NK-92 (cell line): ENCODE measurements around the gene KIF13A.
"Not testable (repeated sequence)": the region's sequence is repeated elsewhere in the genome, so short reads cannot be mapped to it uniquely, and the experiment has no call there.

Source experiments
- DNase-seq: peaks from one replicate; lab custom pipeline; 2025; ENCODE audit not compliant: unreplicated experiment; lab: John Stamatoyannopoulos, UW

KIF13A gene

GRCh38 chr6:17904491-17905120 lies 82.8 kb downstream of the KIF13A start:
- DNase-seq, result no peak

DNA sequence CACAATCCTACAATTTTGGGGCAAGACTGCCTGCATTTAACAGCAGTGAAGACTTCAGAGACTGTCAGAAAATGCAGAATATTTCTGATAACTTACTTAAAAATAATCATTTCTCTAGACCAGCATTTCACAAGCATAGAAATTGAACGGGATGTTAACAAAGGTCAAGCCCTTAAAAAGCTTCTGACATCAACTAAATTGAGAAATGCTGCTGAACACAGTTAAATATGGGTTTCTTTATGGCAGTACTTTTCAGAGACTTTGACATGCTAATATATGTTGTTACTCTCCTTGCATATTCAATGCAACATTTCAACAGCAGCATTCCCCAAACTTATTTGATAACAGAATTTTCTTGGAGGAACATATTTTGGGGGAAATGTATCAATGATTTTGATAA lies 84.5 kb downstream of the KIF13A start:
- DNase-seq, result no peak

DNA sequence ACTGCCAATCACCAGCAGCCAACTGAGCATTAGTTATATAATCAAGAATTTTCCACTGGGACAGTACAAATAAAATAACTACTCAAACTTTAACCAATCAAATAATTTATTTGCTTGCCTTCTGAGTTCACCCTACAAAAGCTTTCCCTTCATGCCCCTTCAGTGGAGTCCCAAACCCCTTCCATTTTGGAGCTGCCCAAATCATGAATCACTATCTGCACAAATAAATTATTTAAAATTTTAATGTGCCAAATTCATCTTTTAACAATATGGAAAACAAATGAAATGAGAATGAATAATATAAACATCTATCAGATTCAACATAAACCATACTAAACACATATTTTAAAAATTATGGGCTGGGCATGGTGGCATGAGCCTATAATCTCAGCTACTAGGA lies 85.9 kb downstream of the KIF13A start:
- DNase-seq, result no peak

DNA sequence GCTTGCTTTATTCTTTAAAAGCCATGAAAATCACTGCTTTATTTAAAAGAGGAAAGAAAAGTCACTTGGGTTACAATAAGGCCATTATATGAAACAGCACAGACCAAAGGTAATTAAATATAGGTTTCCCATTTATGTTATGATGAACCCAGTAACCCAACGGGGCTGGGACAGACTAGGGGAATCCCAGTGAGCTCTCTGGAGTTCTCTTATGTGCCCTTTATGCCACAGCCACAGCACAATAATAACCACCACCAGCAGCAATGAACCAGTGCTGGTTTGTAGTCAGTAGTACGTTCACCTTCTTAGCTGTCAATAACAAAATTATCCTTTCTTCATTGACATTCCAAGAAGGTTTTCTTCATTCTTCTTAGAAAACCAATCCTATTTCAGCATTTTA lies 87.4 kb downstream of the KIF13A start:
- DNase-seq, result no peak

- DNase-seq, result no peak
Measured at GRCh38 chr6:17899491-17899890, 87.9 kb downstream of the KIF13A start.

DNA sequence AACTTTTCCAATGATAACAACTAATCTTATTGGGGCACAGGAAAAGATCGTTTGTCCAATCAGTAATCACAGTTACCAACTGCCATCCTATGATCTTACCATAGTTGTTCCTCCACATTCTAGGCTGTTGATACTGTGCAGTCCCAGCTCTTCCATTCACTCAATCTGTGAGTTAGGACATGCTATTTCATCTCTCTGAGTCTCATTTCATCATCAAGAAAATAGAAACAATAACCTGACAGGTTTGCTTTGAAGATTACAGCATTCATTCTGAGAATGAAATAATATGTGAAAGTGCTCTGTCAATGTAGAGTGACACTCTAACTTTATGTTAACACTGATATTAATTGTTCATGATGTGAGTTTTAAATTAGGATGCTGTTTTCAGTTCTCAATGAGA lies 89.8 kb downstream of the KIF13A start:
- no peak for DNase-seq

DNA sequence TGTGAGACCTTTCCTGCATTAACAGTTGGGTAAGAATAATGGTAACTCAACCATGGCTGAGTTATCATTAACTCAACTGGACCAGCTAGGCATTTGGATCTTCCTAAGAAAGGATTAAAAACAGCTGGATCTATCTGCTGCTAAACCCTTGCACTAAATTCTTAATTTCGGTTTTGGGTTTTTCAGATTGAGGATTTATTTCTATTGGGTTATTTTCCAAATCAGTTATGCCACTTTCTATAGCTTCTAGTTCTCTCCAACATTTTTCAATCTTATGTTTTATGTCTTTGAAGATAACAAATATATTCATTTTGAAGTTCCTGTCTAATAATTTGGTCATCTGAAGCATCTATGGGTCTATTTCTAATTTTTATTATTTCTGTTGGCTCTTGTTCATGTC lies 92.5 kb downstream of the KIF13A start:
- DNase-seq, result no peak

DNA sequence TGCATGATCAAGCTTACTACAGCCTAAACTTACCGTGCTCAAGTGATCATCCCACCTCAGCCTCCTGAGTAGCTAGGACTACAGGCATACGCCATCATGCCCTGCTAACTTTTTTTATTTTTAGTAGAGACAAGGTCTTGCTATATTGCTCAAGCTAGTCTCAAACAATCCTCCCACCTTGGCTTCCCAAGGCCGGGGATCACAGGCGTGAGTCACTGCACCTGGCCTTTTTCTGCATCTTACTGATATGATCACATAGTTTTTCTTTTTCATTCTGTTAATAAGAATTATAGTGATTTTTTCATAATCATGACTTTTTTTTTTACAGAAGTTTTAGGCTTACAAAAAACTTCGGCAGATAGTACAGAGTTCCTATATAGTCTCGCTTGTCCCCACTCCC lies 93.2 kb downstream of the KIF13A start:
- no peak for DNase-seq

GRCh38 chr6:17892097-17892686 lies 95.2 kb downstream of the KIF13A start:
- no peak for DNase-seq

- no peak for DNase-seq
Measured at GRCh38 chr6:17890309-17890708, 97.1 kb downstream of the KIF13A start.

DNA sequence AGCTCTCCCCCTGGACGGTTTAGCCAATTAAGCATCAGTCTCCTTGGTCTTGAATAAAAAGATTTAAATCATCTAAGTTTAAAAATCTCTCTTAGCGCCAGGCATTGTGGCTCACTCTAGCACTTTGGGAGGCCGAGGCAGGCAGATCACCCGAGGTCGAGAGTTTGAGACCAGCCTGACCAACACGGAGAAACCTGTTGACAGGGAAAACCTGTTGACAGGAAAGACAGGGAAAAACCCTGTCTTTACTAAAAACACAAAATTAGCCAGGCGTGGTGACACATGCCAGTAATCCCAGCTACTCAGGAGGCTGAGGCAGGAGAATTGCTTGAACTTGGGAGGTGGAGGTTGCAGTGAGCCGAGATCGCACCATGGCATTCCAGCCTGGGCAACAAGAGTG lies 97.7 kb downstream of the KIF13A start:
- not testable (repeated sequence) for DNase-seq

DNA sequence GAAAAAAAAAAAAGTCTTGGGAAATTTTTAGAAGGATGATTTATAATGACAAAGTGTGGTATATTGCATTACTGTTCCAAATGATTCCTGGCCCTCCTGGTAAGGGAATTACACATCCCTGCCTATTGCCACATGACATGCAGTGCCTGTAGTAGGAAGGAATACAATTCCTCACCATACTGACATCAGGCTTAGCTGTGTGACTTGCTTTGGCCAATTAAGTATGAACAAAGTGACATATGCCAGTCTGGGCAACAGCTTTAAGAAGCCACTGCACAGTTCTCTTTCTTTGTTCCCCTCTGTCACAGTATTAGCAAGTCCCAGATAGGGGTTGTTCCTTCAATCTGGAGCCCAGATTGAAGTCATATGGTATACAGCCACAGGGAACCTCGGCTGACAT lies 100.5 kb downstream of the KIF13A start:
- no peak for DNase-seq

DNA sequence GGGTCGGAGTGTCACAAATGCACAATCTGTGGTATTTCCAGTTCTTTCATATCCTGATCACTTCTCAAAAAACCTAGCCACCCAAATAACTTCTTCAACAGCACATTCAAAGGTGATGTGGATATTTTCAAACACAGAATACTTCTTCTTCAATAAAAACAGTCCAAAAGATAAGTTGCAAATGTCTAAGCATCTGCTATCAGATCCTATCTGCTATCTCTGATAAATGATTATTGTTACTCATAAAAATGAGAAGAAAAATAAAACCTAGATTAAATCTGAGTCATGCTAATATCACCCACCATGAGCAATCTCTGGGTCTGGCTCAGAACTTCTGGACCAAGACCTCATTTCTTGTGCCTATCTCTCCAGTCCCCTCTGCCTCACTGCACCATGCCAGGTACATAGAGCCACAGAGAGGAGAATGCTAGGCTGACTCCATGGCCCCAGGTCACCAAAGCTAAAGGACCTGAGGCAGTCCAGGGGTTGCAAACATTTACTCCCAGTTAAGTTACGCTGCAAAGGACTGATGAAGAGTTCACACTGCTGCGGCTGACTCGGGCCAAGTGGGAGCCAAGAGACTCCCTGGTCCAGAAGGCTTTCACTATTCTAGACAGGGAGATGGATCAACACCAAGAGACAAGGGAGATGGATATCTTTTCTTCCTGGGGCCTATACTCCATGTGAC lies 101.4 kb downstream of the KIF13A start:
- DNase-seq, result no peak

DNA sequence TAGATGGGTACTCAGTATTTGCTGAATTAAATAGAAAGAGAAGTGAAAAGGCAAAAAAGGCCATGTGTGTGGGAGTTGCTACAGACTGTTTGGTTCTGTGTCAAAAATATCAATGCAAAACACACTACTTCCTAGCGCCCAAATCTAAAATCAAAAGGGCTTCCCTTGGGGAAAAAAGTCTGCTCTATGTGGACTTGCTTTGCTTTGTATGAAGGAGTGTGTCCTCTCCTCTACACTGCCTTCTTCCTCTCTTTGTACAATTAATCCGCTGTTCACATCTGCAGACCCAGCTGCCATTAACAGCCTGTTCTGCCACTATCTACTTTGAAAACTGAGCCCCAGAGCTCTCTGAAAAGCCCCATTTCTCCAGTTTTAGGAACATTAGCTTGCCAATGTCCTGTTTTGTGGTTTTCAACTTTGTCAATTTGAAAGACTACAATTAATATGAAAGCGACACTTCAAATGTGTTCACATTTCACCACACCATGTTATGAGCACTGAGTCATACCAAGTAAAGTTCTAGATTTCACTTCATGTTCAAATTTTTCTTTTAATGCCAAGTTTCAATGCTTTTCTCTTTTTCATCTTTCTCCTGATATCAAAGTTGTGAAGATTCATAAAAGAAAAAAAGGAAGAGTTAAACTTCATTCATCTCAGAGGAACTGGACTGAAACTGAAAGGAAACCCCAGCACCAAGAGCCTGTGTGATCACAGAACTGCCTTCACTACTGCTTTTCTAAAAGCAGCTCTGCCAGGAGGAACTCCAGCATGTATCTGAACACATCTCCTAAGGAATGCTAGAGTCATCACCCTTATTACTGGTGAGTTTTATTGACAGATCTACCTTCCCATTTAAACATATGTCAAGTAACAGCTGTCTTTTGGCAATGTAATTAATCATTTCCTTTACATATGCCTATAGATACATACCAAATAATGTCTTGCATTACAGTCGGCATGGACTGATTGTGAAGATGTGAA lies 102.6 kb downstream of the KIF13A start:
- DNase-seq, result no peak

GRCh38 chr6:17883665-17884497 lies 103.6 kb downstream of the KIF13A start:
- DNase-seq, result no peak

- DNase-seq, result no peak
Measured at GRCh38 chr6:17881085-17881858, 106.2 kb downstream of the KIF13A start.

DNA sequence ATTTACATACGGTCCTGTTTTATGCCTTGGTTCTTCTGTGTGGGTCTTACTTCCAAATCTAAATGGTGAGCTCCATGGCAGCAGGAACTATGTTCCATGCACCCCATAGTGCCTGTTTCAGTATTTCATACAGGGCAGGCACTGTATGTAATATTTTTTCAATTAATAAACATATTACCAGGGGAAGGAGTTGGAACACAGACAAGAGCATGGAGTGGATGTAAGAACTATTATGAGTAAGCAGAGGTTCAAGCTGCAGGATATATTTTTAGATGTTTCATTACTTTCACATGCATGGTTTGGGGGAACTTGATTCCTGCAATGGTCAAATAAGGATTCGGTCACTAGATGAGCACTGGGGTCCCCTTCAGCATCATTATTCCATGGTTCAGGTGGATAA lies 108.3 kb downstream of the KIF13A start:
- no peak for DNase-seq

DNA sequence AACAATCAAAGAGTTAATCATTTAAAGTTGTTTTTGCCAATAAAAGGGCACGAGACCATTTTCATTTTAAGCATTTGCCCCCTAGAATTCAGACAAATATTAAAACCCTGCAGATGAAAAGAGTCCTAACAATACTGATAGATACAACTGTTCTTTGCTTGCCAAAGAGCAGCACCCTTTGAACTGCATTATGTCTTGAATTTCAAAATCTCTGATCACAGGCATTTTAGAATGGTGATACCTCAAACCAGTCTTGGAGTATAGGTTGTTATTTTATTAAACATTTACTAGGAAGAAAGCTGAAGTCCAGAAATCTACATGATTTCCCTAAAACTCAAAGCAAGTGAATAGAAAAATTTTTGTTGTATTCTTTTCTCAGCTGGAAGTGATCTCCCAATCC lies 108.7 kb downstream of the KIF13A start:
- DNase-seq, result no peak

DNA sequence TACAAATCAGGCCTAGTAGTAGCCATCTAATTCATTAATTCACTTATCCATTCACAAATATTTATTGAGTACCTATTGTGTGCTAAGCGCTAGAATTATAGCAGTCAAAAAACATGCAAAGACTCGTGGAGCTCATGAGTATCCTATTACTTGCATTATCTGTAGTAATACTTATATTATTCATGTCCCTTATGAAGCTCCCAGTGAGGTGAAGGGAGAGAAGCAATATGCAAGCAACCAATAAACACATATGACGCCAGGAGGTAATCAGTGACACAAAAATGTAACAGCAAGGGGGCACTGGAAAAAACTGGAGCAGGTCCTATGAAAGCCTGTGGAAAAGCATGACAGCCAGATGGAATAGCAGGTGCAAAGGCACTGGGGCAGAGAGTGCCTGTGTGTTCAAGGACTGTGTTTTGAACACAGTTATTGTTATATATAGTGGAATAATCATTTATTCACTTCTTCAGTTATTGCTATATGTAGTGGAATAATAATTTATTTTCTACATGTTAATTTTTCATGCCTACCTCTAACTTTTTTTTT lies 109.5 kb downstream of the KIF13A start:
- DNase-seq, result no peak
